Stomach (tissue), 9 donors: ENCODE measurements around the gene FAM83F. TPM values are rescaled to one million over a fixed set of nuclear protein-coding genes. Genes with fewer than 3 reads are reported as not detected.

Experiments used
- DNase-seq, 2 donors: peaks; one replicate each; pipeline versions ENCODE4 v3.0.0 to v3.0.0-alpha.2; 2013 to 2019
- H3K27ac ChIP-seq, 5 donors: fragments of 200-600 bp in 4 of 5; sonication (generic) in 4 of 5; one replicate each; pipeline ENCODE4 v1.5.1; 2013 to 2019; ENCODE audit warnings: mild to moderate bottlenecking in 1 of 5, moderate library complexity in 1 of 5
- H3K27me3 ChIP-seq, 3 donors: fragments of 200-600 bp; sonication (generic); one replicate each; pipeline ENCODE4 v1.5.1; 2017 to 2019; ENCODE audit warnings: mixed run types in 1 of 3
- H3K36me3 ChIP-seq, 4 donors: fragments of 200-600 bp; sonication (generic); 1 replicate in 3 of 4; 2 replicates in 1 of 4; pipeline ENCODE4 v1.5.1; 2016 to 2019
- H3K4me1 ChIP-seq, 4 donors: fragments of 200-600 bp; sonication (generic); one replicate each; pipeline ENCODE4 v1.5.1; 2016 to 2019
- H3K4me3 ChIP-seq, 4 donors: fragments of 200-600 bp; sonication (generic) in 3 of 4; one replicate each; pipeline ENCODE4 v1.5.1; 2016 to 2019; ENCODE audit warnings: mild to moderate bottlenecking in 1 of 4
- H3K9me3 ChIP-seq, 4 donors: fragments of 200-600 bp; sonication (generic); one replicate each; pipeline ENCODE4 v1.5.1; 2016 to 2019
- CTCF ChIP-seq, 7 experiments: fragments of 450-650 bp in 4 of 7; fragments of 200-600 bp in 3 of 7; sonication (generic) in 3 of 7; IDR thresholded peaks; one replicate each; pipeline ENCODE4 v1.5.1; 2016 to 2019; ENCODE audit warnings: antibody characterized with exemption in 7 of 7, control low read depth in 2 of 7, mild to moderate bottlenecking in 1 of 7
- EP300 ChIP-seq: sonication (generic); formaldehyde crosslinking; IDR thresholded peaks from one replicate; pipeline ENCODE4 v1.6.1; 2017; ENCODE audit warnings: antibody characterized with exemption
- POLR2A ChIP-seq, 4 donors: fragments of 450-650 bp; IDR thresholded peaks; one replicate each; pipeline ENCODE4 v1.6.1; 2016; ENCODE audit warnings: antibody characterized with exemption in 4 of 4, control low read depth in 2 of 4, mild to moderate bottlenecking in 1 of 4, moderate library complexity in 1 of 4
- POLR2AphosphoS5 ChIP-seq, 3 donors: sonication (generic); formaldehyde crosslinking; IDR thresholded peaks; one replicate each; pipeline ENCODE4 v1.6.1; 2016; ENCODE audit warnings: antibody characterized with exemption in 3 of 3
- WGBS, 5 donors: extraction: QIAGEN DNeasy Blood & Tissue Kit in 3 of 5; methylation state at CpG; one replicate each; pipeline versions ENCODE4 v1.1.5 to v1.1.7; 2013 to 2018; 5-methylcytosine and 5-hydroxymethylcytosine counted together
- intact Hi-C: fragments of 100-400 bp; cut with DNase I; formaldehyde crosslinking; loops from one replicate; pipeline ENCODE4 v1.15.1; 2023; ENCODE audit warnings: low total_unique reads
- polyA plus RNA-seq, 3 donors: library from polyadenylated mRNA; stranded (reverse); fragments of 200-250 nt; gene quantifications; one replicate each; pipeline ENCODE4 v1.2.3, GENCODE V29; 2013
- total RNA-seq, 5 donors: library from RNA; depleted of rRNA; stranded (reverse); fragments of >200 nt; gene quantifications; one replicate each; pipeline versions ENCODE4 v1.1.0 to v1.2.3, GENCODE V29; 2014 to 2016
- donor health status: healthy with polysubstance abuse.
- donor health status: Bipolar disorder and iron deficiency.
- donor health status: healthy.

Gene FAM83F
- total and polyA plus RNA-seq, 8 donors: under 0.01 to 17.4 (median 7.6) TPM

- Histone ChIP-seq H3K36me3 (no peaks in the 10 kb centered on the region), H3K27me3 (no peaks in the 10 kb centered on the region), H3K4me1 (peaks cover 10 to 50% (median 28%) of the 10 kb centered on the region in 4 donors), H3K27ac (no peak overlapping the region), H3K4me3 (no peak overlapping the region), H3K9me3 (no peaks in the 10 kb centered on the region)
- TF ChIP-seq EP300 (no peak), POLR2A (IDR thresholded peaks at IDR 0.05) (no peak), CTCF (IDR thresholded peaks at IDR 0.05) (no peak), POLR2AphosphoS5 (IDR thresholded peaks at IDR 0.05) (no peak)
- intact Hi-C loops: no loop called here
- peak in 1 of 2 donors; percentile 35 for DNase-seq
- 73 to 82% (median 76%) methylated on average over 5 of the region's 5 CpGs for WGBS, 5 donors
Observed at GRCh38 chr22:40058265-40058664, 63.5 kb downstream of the FAM83F start.

GRCh38 chr22:40065981-40066380 is 71.2 kb downstream of the FAM83F start:
- intact Hi-C loops: no loop called here
- WGBS, 5 donors: 86 to 94% (median 93%) methylated on average over 3 of the region's 3 CpGs
- Histone ChIP-seq H3K4me3 (no peak overlapping the region), H3K9me3 (no peaks in the 10 kb centered on the region), H3K27ac (no peak overlapping the region), H3K27me3 (no peaks in the 10 kb centered on the region), H3K36me3 (no peaks in the 10 kb centered on the region), H3K4me1 (peaks cover 4 to 33% (median 12%) of the 10 kb centered on the region in 4 donors)
- no peak for DNase-seq
- TF ChIP-seq POLR2A (IDR thresholded peaks at IDR 0.05) (no peak), EP300 (no peak), CTCF (IDR thresholded peaks at IDR 0.05) (no peak), POLR2AphosphoS5 (IDR thresholded peaks at IDR 0.05) (no peak)

GRCh38 chr22:40067639-40068038 is 72.9 kb downstream of the FAM83F start:
- Histone ChIP-seq H3K4me1 (peaks cover 4 to 40% (median 21%) of the 10 kb centered on the region in 4 donors), H3K36me3 (no peaks in the 10 kb centered on the region), H3K27ac (no peak overlapping the region), H3K9me3 (no peaks in the 10 kb centered on the region), H3K4me3 (no peak overlapping the region), H3K27me3 (no peaks in the 10 kb centered on the region)
- no peak for TF ChIP-seq POLR2A (IDR thresholded peaks at IDR 0.05)
- intact Hi-C loops: no loop called here
- 81 to 100% (median 89%) methylated on average over 2 of the region's 2 CpGs for WGBS, 5 donors
- no peak for DNase-seq

GRCh38 chr22:40070701-40071100 is 75.9 kb downstream of the FAM83F start:
- Histone ChIP-seq H3K36me3 (no peaks in the 10 kb centered on the region), H3K9me3 (no peaks in the 10 kb centered on the region), H3K4me3 (no peak overlapping the region), H3K27ac (no peak overlapping the region), H3K27me3 (no peaks in the 10 kb centered on the region), H3K4me1 (peaks cover 4 to 44% (median 16%) of the 10 kb centered on the region in 4 donors)
- intact Hi-C loops: no loop called here
- TF ChIP-seq POLR2A (IDR thresholded peaks at IDR 0.05): no peak
- TF ChIP-seq CTCF (IDR thresholded peaks at IDR 0.05): no peak
- no peak for TF ChIP-seq POLR2AphosphoS5 (IDR thresholded peaks at IDR 0.05)
- TF ChIP-seq EP300: no peak
- DNase-seq: no peak

GRCh38 chr22:40071720-40072119 is 77.0 kb downstream of the FAM83F start:
- TF ChIP-seq EP300 (no peak), POLR2A (IDR thresholded peaks at IDR 0.05) (no peak), CTCF (IDR thresholded peaks at IDR 0.05) (no peak), POLR2AphosphoS5 (IDR thresholded peaks at IDR 0.05) (no peak)
- no peaks in the 10 kb centered on the region for H3K9me3 ChIP-seq
- WGBS, 5 donors: 93 to 97% (median 95%) methylated on average over 8 of the region's 8 CpGs
- H3K36me3 ChIP-seq: no peaks in the 10 kb centered on the region
- H3K27me3 ChIP-seq: no peaks in the 10 kb centered on the region
- no peak overlapping the region for H3K4me3 ChIP-seq
- DNase-seq: no peak
- peaks cover 7 to 41% (median 19%) of the 10 kb centered on the region in 4 donors for H3K4me1 ChIP-seq
- no peak overlapping the region for H3K27ac ChIP-seq
- intact Hi-C loops: no loop called here
